ENCODE measurements around the gene PPP2CA.

The PPP2CA gene

GRCh38 chr5:134188092-134188491, 37.8 kb downstream of the PPP2CA start:
- Histone ChIP-seq H3K36me3 (no peaks in the 10 kb centered on the region; the same call in 1 of the 2 replicates), H3K4me3 (ENCODE audit: low read depth, low read length) (no peak overlapping the region), H3K27ac (no peak overlapping the region), H3K9me3 (ENCODE audit: severe bottlenecking) (no peaks in the 10 kb centered on the region), H3K27me3 (ENCODE audit: insufficient read depth, low read depth, severe bottlenecking) (no peaks in the 10 kb centered on the region)
- no peak for DNase-seq
- TF ChIP-seq CTCF (IDR thresholded peaks at IDR 0.05; ENCODE audit: low read depth, low read length) = no peak

GRCh38 chr5:134184155-134185135, 41.4 kb downstream of the PPP2CA start:
- DNase-seq = peak; percentile 84
- no peaks in the 10 kb centered on the region for H3K9me3 ChIP-seq (ENCODE audit: severe bottlenecking)
- H3K4me3 ChIP-seq (ENCODE audit: low read depth, low read length) = no peak overlapping the region
- no peak overlapping the region for H3K27ac ChIP-seq
- no peaks in the 10 kb centered on the region for H3K27me3 ChIP-seq (ENCODE audit: insufficient read depth, low read depth, severe bottlenecking)
- peak; percentile 97 for TF ChIP-seq CTCF (IDR thresholded peaks at IDR 0.05; ENCODE audit: low read depth, low read length)
- no peaks in the 10 kb centered on the region for H3K36me3 ChIP-seq

- no peak for DNase-seq
- H3K4me3 ChIP-seq (ENCODE audit: low read depth, low read length) = no peak overlapping the region
- no peak for TF ChIP-seq CTCF (IDR thresholded peaks at IDR 0.05; ENCODE audit: low read depth, low read length)
Observed at GRCh38 chr5:134183481-134183880, 42.4 kb downstream of the PPP2CA start.

GRCh38 chr5:134178096-134178419, 47.8 kb downstream of the PPP2CA start:
- no peak for DNase-seq
- Histone ChIP-seq H3K4me3 (ENCODE audit: low read depth, low read length) (no peak overlapping the region), H3K27ac (no peak overlapping the region), H3K27me3 (ENCODE audit: insufficient read depth, low read depth, severe bottlenecking) (no peaks in the 10 kb centered on the region), H3K36me3 (peaks cover 15% of the 10 kb centered on the region), H3K9me3 (ENCODE audit: severe bottlenecking) (no peaks in the 10 kb centered on the region)
- no peak for TF ChIP-seq CTCF (IDR thresholded peaks at IDR 0.05; ENCODE audit: low read depth, low read length)

More at GRCh38 chr5:134183481-134183880, 42.4 kb downstream of the PPP2CA start:
- Histone ChIP-seq H3K36me3 (no peaks in the 10 kb centered on the region), H3K9me3 (ENCODE audit: severe bottlenecking) (no peaks in the 10 kb centered on the region), H3K27ac (no peak overlapping the region), H3K27me3 (ENCODE audit: insufficient read depth, low read depth, severe bottlenecking) (no peaks in the 10 kb centered on the region)

GRCh38 chr5:134177369-134178095, 48.3 kb downstream of the PPP2CA start:
- Histone ChIP-seq H3K4me3 (ENCODE audit: low read depth, low read length) (peak overlapping the region; percentile 98), H3K9me3 (ENCODE audit: severe bottlenecking) (no peaks in the 10 kb centered on the region), H3K27ac (peak overlapping the region; percentile 100), H3K36me3 (peaks cover 17% of the 10 kb centered on the region), H3K27me3 (ENCODE audit: insufficient read depth, low read depth, severe bottlenecking) (no peaks in the 10 kb centered on the region)
- no peak for DNase-seq
- no peak for TF ChIP-seq CTCF (IDR thresholded peaks at IDR 0.05; ENCODE audit: low read depth, low read length)

Measured in WERI-Rb-1 (cell line).